ENCODE data around the gene FOXP1.

DNA sequence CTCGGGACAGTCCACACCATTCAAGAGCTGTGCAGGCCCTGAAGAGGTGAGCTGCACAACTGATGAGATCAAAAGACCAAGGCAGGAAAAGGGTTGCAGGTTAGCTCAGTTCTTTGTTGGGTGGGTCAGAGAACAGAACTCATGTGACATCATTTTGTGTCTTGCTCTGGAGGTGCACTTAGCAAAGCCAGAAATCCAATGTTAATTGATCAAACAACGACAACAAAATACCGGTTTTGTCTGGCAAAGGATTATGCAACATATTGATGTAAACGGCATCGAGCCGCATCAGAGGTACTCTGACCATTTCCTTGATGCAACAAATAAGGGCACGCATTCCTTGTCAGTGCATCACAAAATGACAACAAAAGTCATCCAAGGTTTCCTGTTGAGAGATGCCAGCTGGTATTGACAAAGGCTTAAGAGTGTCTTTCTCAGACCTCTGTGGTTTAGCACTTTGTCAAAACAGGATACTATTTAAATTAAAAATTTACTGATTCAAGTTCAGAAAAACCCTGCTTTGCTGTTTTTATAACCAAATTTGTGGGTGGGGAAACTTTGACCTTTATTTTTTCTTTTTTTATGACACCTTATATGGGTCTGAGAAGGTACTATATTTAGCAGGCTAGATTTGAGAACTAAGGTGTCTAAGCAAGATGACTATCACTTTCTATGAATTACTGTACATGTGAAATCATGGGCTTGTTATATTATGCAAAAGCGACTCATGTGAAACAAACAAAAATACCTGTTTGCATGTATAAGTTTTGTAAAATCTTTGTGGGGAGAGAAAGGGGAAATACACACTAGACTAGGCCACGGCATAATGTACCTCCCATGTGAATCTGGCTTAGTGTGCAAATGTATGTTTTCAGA is 496.1 kb downstream of the FOXP1 start:
- TF ChIP-seq EZH2 (IDR thresholded peaks at IDR 0.05; ENCODE audit: insufficient read depth, poor library complexity, severe bottlenecking): no peak
- no peak for TF ChIP-seq EZH2phosphoT487 (IDR thresholded peaks at IDR 0.05; ENCODE audit: insufficient read depth, low read depth)
